Activated CD8-positive, alpha-beta memory T cell treated with anti-CD3 and anti-CD28 coated beads, Interleukin-2, amount 50 U/mL, for 1 hour (primary cell): ENCODE measurements around the gene ANKMY1.

Experiments
- DNase-seq: peaks from one replicate; pipeline ENCODE4 v3.0.0-alpha.2; 2020; ENCODE audit errors: extremely low read depth

Gene ANKMY1, protein sequence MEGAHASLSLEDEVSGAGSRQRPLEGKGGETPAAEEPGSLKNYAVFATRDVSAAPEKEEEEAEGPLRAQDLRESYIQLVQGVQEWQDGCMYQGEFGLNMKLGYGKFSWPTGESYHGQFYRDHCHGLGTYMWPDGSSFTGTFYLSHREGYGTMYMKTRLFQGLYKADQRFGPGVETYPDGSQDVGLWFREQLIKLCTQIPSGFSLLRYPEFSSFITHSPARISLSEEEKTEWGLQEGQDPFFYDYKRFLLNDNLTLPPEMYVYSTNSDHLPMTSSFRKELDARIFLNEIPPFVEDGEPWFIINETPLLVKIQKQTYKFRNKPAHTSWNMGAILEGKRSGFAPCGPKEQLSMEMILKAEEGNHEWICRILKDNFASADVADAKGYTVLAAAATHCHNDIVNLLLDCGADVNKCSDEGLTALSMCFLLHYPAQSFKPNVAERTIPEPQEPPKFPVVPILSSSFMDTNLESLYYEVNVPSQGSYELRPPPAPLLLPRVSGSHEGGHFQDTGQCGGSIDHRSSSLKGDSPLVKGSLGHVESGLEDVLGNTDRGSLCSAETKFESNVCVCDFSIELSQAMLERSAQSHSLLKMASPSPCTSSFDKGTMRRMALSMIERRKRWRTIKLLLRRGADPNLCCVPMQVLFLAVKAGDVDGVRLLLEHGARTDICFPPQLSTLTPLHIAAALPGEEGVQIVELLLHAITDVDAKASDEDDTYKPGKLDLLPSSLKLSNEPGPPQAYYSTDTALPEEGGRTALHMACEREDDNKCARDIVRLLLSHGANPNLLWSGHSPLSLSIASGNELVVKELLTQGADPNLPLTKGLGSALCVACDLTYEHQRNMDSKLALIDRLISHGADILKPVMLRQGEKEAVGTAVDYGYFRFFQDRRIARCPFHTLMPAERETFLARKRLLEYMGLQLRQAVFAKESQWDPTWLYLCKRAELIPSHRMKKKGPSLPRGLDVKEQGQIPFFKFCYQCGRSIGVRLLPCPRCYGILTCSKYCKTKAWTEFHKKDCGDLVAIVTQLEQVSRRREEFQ

DNA sequence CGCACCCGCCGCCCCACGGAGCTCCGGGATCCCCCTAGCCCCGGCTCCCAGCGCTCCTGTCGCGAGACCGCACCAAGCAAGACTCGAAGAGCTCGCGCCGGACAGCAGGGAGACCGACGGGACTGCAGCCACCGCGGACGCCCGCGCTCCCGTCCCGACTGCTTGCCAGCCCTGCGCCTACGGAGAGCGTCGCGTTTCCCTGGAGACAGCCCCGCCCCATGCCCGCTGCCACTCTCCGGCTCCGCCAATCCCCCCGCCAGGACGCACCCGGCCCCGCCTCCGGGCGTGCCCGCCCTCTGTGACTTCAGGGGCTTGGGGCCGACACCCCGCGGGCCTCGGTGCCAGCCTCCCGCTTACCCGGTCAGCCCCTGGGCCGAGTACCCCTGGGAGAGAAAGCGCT lies at the start of gene ANKMY1:
Gene ANKMY1, minus strand, starts transcription at position 181 of the 400 bp plus-strand sequence. CDS start 653 bp downstream, outside the sequence.
- DNase-seq = no peak

DNA sequence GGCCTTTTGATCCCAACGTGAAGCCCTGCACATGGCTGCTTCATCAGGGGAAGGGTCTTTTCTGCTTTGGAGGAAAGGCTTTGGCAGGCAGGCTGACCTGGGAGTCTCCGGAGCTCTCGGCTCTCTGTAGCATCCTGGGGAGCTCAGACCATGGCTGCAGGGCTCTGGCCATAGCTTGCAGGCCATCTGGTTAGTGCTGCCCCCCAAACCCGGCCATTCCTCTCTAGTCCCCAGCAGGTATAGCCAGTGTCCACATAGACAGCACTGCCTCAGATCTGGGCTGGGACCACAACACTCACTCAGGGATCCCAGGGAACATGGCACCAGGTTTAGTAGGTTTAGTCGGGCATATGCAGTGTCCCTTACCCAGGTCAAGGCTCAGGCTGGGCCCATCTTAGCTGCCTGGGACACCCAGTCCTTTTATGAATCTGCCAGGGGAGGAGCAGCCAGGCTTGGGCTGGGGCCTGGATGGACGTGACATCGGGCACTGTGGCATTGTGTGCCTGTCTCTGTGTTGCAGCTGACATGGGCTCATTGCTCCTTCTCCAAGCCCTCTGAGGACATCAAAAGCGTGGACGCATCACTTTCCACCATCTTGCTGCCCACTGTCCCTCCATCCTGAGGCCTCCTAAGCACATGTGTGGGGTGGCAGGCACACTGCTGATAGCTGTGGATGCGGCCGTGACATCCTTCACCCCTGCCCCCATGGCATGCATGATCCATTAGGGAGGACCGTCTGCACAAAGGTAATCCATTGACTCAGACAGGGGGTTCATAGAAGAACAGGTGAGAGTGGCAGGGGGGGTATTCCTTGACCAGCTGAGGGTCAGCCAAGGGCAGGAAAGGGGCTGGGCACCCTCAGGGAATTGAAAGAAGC lies 48.3 kb upstream of the ANKMY1 start:
- DNase-seq = no peak

DNA sequence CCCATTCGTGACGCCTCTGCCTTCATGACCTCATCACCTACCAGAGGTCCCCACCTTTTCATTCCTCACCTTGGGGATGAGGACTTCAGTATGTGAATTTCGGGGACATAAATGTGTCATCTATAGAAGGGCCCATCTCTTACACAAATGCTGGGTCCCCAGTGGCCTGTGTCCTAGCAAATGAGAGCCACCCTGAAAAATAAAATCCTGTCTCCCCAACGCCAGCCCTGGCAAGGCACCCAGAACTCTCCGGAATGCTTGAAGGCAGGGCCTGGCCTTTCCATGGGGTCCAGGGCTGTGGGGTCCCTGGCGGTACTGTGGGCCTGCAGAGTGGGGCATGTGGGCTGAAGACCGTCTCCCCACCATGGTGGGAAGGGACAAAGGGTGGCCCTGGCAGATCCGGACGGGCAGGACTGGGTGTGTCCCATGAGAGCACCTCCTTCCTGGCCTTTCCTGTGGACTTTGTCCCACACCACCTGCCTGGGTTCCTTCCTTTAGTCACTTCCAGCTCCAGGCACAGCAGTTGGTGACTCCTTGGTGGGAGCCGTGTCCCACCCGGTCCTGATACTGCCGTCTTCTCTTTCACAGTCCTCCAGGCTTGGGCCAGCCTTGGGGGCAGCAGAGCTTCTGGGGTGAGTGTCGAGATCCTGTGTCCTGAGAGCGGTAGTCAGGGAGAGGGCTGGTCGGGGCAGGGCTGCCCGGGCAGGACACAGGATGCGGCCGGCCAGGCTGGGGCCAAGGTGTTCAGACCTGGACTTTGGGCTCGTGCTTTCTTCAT lies 47.3 kb upstream of the ANKMY1 start:
- DNase-seq = no peak

DNA sequence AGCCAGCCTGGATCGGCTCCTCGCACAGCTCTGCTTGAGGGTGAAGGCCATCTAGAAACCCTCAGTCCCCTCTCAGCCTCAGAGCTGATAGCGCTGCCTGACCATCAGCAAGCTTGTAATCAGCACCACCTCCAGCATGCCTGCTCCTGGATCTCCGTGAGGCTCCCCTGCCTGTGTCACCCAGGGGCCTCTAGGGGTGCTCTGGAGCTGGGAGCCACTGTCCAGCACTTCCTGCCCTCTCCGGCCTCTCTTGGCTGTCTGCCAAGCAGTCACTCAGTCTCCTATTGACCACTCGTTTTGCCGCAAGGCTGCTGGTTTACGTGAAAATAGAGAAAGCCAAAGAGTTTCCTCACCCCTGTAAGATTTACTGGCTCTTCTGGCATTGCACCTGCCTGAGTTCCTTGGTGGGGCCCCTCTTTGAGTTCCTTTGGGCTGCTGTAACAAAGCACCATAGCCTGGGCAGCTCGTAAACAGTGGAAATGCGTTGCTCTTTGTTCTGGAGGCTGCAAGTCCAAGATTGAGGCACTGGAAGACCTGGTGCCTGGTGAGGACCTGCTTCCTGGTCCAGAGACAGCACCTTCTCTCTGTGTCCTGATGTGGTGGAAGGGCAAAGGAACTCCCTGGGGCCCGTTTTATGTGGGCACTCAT lies 46.6 kb upstream of the ANKMY1 start:
- DNase-seq = no peak

DNA sequence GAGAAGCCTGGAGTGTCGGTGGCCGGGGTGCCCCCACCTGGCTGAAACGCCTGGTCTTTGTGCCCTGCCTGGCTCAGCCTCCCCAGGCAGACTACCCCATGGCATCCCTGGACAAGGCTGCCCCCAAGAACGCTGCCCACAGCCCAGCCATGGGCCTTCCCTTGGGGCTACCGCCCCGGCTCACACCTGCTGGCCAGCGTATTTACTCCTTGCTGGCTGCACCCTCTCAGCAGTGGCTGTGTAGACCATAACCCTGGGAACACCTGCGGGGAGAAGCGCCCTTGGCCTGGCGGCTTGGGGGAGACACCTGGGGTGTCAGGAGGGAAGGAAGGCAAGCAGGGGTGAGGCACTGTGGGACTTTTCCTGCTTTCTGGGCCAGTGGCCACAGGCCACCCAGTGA lies 46.1 kb upstream of the ANKMY1 start:
- DNase-seq = no peak

DNA sequence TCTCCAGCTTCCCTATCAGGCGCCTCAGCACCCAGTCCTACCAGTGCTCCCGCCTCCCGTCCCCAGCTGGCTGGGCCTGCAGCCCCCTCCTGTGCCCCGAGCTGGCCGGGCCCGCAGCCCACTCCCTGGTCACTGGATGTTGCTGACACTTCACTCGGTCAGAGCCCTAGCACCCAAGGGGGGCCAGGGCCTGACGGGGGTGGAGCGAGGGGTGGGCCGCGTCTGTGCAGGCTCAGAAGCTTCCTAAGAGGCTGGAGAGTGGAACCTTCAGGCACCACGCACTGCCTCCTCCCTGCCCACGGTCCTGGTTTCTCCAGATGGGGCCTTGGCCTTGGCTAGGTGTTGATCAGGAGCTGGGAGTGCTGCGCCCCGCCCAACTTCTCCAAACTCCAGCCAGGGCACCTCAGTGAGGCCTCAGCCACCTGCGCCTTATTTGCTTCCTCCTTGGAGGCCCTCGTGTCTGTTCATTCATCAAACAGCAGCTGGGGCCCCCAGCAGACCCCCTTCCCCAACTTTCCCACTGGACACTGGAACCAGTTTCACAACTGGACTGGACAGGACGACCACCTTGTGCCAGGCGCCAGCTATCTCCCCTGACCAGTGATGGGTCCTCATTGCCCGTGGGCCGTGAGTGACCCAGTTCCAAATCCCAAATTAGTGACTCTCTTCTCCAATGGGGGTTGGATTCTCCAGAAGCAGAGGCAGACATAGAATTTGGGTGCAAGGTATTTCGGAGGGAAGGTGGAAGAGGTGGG lies 45.5 kb upstream of the ANKMY1 start:
- no peak for DNase-seq

DNA sequence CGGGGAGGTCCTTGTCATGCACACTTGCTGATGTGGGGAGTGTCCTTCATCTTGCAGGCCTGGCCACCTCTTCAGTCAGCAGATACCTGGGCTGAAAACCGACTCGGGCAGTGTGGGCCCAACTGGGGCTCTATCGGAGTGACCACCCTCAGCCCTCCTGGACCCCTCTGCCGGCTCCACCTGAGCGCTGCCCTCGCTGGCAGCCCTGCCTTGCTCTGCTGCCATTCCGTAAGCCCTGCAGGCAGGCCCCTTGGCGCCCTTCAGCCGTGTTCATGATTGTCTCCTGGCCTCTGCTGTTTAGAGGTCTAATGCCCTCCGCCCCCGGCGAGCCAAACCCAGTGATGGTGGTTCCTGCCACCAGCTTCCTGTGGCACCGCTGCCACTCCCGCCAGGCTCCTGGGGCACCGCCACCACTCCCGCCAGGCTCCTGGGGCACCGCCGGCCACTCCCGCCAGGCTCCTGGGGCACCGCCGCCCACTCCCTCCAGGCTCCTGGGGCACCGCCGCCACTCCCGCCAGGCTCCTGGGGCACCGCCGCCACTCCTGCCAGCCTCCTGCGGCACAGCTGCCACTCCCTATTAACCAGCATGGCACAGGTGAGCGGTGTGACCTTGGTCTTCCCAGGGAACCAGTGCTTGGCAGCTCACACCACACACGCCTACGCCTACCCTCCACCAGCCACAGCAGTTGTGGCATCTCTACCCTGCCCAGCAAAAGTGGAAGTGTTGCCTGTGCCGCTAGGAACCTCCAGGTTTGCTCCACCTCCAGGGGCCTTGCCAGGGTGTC lies 44.7 kb upstream of the ANKMY1 start:
- no peak for DNase-seq

DNA sequence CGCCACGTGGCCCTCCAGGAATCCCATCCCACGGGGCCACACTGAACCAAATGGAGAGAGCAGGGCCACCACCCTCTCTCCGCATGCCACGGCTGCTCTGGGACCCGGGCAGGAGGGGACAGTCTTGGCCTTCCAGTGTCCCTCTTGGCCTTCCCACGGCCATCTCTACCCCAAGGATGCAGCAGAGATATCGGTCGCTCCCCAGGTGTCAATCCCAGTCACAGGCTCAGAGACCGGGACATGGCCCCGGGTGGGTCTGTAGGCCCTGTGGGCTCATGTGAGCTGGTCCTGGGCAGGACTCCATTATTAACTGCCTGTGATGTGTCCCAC lies 44.0 kb upstream of the ANKMY1 start:
- no peak for DNase-seq

DNA sequence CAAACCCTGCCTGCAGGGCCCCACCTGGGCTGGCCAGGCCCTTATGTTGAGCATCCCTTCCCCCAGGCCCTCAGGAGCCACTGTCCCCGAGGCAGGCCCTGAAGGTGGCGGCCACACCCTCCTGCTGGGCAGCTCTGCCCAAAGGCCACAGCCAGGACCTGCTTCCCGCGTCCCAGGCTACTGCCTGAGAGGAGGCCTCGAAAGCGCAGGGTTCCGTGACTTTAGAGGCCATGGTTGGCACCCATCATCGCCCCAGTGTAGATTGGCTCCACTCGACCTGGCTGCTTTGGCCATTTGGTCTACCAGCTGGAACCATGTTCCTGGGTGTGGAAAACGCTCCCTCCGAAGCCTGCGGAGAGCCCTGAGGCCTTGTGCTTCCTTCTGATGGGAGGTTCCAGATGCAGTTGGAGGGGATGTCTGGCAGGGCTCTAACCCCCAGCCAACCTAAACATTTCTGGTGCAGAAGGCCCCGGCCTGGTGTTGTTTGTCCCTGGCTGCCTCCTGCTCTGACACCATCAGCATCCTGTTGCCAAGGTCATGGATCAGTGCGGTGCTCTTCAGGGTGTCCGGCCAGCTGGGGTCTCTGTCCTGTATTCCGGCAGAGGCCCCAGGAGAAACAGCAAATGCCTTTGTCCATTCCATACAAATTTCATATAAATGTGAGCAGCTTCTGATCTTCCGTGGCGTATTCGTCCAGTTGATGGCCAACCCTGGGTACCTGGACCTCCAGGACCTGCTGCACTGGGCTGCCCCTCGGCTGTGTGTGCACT lies 43.5 kb upstream of the ANKMY1 start:
- DNase-seq = no peak

DNA sequence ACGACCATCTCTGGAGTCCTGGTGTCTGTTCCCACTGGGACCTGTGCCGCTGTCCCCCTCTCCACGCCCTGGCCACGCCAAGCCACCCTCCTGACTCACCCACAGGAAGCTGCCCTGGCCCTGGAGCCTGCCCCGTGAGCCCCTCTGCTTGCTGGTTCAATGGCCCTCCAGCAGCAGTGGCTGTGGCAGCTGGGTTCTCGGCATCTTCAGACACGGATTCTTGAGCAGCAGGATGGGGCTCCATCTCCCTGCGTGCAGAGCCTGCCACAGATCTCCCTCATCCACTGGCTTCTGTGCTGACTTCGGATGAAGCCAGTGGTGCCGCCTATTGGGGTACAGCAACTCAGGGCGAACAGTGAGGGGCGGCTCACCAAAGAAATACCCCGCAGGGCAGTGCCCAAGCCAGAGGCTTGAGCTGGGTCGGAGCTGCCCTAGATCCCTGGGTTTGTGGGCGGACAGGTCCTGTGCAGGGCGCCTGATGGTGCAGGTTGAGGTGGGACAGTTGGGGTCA lies 42.7 kb upstream of the ANKMY1 start:
- DNase-seq = no peak

DNA sequence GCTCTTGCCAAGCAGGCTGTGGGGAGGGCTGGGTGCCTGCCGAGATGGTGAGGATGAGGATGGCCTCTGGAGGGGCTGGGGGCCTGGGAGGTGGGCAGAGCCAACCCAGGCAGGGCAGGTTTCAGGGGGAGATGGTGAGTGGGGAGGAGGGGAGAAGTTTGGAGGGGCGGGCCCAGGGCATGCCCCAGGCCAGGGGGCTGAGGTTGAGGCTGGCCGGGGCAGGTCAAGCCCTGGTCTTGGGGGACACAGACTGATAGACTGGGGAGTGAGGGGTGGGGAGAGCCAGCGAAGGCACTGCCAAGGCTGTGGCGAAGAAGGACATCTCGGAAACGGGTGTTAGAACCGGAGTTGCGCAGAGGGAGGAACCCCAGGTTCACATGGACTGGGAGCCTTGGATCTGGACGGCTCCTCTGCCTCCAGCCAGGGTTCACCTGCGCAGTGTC lies 41.4 kb upstream of the ANKMY1 start:
- no peak for DNase-seq

DNA sequence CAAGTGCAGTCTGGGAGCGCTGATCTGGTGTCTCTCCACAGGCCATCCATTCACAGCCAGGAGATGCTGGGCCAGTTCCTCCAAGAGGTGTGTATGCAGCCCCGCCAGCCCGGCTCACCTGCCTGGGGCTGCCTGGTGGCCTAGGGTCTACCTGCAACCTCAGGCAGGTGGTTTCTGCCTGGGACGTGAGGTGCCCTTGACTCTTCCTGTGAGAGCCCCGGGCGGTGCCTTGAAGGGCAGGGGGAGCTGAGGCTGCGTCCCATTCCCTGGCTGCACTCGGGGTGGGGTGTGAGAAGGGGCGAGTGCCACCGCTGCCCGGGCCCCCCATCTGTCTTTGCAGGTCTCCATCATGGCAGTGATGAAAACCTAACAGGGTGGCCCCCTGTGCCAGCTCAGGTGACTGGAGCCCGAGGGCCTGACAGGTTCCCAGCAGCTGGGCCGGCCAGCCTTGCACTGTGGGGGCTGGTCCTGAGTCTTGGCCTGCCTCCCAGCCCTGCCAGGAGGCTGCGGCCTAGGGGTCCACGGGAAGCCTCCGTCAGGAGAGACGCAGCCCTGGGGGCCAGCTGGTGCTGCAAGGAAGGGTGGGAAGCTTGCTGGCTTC lies 40.6 kb upstream of the ANKMY1 start:
- DNase-seq = no peak

DNA sequence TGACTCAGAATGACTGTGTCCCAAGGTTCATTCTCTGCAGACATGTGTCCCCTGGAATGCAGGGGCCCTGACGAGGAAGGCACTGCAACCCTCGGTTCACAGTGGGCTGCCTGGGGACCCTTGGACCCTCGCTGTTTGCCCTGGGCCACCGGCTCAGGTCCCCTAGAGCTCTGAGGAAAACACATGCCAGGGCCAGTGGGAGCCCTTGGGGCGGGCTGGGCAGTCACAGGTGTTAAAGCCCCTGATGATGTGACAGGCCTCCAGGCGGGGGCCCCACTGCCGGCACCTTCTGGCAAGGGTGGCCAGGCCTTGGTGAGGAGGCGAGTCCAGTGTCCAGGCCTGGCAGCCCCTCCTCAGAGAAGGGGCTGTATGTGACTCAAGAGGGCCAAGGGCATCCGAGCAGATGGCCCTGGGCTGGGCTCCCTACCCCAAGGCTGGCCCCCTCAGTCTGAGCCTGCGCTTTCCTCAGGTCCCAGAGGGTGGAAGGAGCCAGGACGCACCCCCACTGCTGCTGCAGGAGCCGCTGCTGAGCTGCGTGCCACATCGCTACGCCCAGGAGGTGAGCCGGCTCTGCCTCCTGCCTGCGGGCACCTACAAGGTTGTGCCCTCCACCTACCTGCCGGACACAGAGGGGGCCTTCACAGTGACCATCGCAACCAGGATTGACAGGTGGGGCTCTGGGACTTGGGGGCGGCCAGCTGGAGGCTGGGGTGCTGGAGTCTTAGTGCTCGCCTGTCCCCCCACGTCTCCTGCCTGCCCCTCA lies 39.8 kb upstream of the ANKMY1 start:
- DNase-seq = no peak

DNA sequence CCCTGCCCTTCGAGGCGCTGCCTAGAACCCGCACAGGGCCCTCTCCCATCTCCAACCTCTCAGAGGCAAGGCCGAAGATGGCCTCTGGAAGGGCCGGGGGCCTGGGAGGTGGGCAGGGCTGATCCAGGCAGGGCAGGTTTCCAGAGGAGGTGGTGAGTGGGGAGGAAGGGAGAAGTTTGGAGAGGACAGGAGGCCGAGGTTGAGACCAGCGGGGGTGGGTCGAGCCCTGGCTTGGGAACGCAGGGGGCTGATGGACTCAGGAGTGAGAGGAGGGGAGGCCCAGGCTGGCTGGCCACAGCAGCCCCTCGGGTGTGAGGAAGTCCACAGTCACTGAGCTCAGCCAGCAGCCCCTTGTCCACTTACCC lies 39.2 kb upstream of the ANKMY1 start:
- DNase-seq = no peak

DNA sequence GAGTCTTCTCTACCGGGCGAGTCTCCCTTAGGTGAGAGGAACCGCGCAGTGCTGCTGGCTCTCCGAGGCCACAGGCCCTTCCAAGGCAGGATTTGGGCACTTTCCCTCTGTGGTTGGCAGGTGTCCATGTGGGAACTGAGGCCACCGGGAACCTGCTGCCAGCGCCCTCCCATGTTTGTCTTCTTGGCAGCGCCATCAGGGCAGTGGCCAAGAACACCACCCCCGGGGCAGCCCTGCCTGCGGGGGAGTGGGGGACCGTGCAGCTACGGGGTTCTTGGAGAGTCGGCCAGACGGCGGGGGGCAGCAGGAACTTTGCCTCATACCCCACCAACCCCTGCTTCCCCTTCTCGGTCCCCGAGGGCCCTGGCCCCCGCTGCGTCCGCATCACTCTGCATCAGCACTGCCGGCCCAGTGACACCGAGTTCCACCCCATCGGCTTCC lies 38.7 kb upstream of the ANKMY1 start:
- DNase-seq = no peak

DNA sequence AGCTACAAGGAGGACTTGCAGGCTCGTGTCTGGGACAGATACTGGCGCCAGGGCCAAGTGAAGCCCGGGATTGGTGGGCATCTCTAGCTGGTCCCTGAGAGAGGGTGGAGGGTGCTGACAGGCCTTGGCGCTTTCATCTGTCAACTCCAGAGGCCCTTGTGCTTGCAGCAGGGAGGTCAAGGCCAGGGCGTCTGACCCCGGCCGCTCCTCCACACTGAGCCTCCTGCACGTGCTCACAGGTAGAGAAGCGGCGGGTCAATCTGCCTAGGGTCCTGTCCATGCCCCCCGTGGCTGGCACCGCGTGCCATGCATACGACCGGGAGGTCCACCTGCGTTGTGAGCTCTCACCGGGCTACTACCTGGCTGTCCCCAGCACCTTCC lies 38.3 kb upstream of the ANKMY1 start:
- DNase-seq = no peak
